LNCAP (cell line): Measurements from ENCODE around the gene ADGRD1.

Experiments
- CTCF ChIP-seq: fragments of 450-650 bp; IDR thresholded peaks from 2 replicates; pipeline ENCODE4 v1.5.1; 2017; ENCODE audit warnings: mild to moderate bottlenecking

ADGRD1 gene

GRCh38 chr12:131074221-131075083, 120.7 kb downstream of the ADGRD1 start:
- TF ChIP-seq CTCF = no peak

- TF ChIP-seq CTCF = no peak
Measured at GRCh38 chr12:131075194-131075593, 121.5 kb downstream of the ADGRD1 start.

GRCh38 chr12:131075611-131076010, 121.9 kb downstream of the ADGRD1 start:
- no peak for TF ChIP-seq CTCF

- TF ChIP-seq CTCF = no peak
Measured at GRCh38 chr12:131076296-131076695, 122.6 kb downstream of the ADGRD1 start.

- TF ChIP-seq CTCF = no peak
Measured at GRCh38 chr12:131076791-131077747, 123.4 kb downstream of the ADGRD1 start.

GRCh38 chr12:131077931-131078391, 124.3 kb downstream of the ADGRD1 start:
- no peak for TF ChIP-seq CTCF

GRCh38 chr12:131082290-131083194, 128.8 kb downstream of the ADGRD1 start:
- TF ChIP-seq CTCF = no peak
